Uterus (tissue), 2 donors: ENCODE measurements around the gene PIP5KL1.

Experiments
- POLR2A ChIP-seq, 2 donors: fragments of 450-650 bp; IDR thresholded peaks; one replicate each; pipeline ENCODE4 v1.6.1; 2016; ENCODE audit warnings: antibody characterized with exemption in 2 of 2, mild to moderate bottlenecking in 1 of 2, moderate library complexity in 1 of 2
- TF ChIP-seq, protein P1 (sequence below), 4 experiments: fragments of 200-600 bp in 2 of 4; fragments of 450-650 bp in 2 of 4; sonication (generic) in 2 of 4; IDR thresholded peaks; one replicate each; pipeline ENCODE4 v1.5.1; 2016 to 2019; ENCODE audit warnings: antibody characterized with exemption in 4 of 4, mild to moderate bottlenecking in 2 of 4, moderate library complexity in 1 of 4

DNA sequence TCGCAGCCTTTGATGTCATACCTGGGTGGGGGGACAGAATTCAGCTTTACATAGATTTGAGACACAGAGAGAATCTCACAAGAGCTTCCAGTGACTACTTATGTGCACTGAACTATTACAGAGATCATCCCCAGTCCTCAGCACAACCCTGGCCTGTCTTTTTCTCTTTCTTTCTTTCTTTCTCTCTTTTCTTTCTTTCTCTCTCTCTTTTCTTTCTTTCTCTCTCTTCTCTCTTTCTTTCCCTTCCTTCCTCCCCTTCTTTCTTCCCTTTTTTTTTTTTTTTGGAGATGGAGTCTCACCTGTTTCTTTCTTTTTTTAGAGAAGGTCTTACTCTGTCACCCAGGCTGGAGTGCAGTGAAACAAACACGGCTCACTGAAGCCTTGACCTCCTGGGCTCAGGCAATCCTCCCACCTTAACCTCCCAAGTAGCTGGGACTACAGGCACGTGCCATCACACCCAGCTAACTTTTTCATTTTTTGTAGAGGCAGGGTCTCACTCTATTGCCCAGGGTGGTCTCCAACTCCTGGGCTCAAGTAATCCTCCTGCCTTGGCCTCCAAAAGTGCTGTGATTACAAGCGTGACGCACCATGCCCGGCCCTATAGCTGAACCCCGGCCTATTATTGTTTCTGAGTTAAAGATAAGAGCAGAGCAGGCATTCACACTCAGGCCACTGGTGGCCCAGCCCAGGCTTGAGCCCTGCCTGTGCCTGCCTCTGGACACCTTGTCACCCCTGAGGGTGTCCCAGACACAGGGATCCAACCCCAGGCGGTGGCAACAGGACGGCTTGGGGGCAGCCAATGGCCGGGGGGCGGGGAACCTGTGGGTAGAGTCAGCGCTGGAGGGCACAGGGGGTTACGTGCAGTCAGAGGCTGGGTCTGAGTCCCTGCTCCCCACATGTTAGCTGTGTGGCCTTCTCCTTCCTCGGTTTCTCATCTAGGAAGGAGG is 4.3 kb downstream of the PIP5KL1 start:
- TF ChIP-seq, protein P1, sequence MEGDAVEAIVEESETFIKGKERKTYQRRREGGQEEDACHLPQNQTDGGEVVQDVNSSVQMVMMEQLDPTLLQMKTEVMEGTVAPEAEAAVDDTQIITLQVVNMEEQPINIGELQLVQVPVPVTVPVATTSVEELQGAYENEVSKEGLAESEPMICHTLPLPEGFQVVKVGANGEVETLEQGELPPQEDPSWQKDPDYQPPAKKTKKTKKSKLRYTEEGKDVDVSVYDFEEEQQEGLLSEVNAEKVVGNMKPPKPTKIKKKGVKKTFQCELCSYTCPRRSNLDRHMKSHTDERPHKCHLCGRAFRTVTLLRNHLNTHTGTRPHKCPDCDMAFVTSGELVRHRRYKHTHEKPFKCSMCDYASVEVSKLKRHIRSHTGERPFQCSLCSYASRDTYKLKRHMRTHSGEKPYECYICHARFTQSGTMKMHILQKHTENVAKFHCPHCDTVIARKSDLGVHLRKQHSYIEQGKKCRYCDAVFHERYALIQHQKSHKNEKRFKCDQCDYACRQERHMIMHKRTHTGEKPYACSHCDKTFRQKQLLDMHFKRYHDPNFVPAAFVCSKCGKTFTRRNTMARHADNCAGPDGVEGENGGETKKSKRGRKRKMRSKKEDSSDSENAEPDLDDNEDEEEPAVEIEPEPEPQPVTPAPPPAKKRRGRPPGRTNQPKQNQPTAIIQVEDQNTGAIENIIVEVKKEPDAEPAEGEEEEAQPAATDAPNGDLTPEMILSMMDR (IDR thresholded peaks at IDR 0.05), result no peak
- no peak for TF ChIP-seq POLR2A (IDR thresholded peaks at IDR 0.05)
